ENCODE data around the gene PXYLP1.
"Not testable (repeated sequence)": the region's sequence is repeated elsewhere in the genome, so short reads cannot be mapped to it uniquely, and the experiment has no call there.

DNA sequence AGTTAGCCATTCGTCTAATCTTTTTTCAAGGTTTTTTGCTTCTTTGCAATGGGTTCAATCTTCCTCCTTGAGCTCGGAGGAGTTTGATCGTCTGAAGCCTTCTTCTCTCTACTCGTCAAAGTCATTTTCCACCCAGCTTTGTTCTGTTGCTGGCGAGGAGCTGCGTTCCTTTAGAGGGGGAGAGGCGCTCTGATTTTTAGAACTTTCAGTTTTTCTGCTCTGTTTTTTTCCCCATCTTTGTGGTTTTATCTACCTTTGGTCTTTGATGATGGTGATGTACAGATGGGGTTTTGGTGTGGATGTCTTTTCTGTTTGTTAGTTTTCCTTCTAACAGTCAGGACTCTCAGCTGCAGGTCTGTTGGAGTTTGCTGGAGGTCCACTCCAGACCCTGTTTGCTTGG lies 68.8 kb downstream of the PXYLP1 start:
- TF ChIP-seq, protein P1, sequence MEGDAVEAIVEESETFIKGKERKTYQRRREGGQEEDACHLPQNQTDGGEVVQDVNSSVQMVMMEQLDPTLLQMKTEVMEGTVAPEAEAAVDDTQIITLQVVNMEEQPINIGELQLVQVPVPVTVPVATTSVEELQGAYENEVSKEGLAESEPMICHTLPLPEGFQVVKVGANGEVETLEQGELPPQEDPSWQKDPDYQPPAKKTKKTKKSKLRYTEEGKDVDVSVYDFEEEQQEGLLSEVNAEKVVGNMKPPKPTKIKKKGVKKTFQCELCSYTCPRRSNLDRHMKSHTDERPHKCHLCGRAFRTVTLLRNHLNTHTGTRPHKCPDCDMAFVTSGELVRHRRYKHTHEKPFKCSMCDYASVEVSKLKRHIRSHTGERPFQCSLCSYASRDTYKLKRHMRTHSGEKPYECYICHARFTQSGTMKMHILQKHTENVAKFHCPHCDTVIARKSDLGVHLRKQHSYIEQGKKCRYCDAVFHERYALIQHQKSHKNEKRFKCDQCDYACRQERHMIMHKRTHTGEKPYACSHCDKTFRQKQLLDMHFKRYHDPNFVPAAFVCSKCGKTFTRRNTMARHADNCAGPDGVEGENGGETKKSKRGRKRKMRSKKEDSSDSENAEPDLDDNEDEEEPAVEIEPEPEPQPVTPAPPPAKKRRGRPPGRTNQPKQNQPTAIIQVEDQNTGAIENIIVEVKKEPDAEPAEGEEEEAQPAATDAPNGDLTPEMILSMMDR (conservative IDR thresholded peaks at IDR 0.05; ENCODE audit: low read depth, low read length), result not testable (repeated sequence)
- not testable (repeated sequence) for TF ChIP-seq EZH2 (IDR thresholded peaks at IDR 0.05; ENCODE audit: borderline replicate concordance, low read depth, low read length, poor library complexity, severe bottlenecking)

Measured in A673 (cell line).